HG03521 (cell line): ENCODE results near the gene CRYGN.

Experiments
- ATAC-seq: cut with Tn5 transposase; IDR thresholded peaks from one replicate; pipeline ENCODE4 v1.9.1; 2021; ENCODE audit warnings: mild to moderate bottlenecking, moderate library complexity; ENCODE audit not compliant: unreplicated experiment

CRYGN gene

DNA sequence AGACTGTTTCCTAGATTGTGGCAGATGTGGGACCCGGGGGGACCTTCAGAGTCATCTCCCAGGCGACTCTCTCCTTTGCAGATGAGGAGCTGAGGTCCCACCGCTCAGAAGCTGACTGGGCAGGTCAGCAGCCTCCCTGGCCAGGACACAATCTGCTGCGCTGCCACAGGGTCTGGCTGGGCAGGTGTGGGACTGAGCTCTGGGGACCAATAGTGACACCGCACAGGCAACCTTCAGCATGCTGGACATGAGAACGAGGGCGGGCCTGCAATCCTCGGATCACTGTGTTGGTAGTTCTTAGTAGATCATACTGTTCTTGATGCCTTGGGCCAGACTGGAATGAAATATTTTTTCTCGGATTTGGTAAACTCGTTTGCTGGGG, 20.5 kb upstream of the CRYGN start:
- ATAC-seq = no peak

- ATAC-seq = no peak
These were observed 20.0 kb upstream of the CRYGN start for GRCh38 chr7:151459726-151460473.

DNA sequence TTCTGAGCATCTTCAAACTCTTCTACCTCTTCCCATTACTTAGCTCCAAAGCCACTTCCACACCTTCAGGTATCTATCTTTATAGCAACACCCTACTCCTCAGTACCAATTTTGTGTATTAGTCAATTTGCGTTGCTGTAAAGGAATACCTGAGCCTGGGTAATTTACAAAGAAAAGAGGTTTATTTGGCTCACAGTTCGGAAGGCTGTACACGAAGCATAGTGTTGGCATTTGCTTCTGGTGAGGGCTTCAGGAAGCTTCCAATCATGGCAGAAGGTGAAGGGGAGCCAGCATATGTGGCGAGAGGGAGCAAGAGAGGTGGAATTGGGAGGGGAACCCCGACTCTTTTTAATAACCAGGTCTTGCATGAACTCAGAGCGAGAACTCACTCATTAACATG, 17.6 kb upstream of the CRYGN start:
- no peak for ATAC-seq

DNA sequence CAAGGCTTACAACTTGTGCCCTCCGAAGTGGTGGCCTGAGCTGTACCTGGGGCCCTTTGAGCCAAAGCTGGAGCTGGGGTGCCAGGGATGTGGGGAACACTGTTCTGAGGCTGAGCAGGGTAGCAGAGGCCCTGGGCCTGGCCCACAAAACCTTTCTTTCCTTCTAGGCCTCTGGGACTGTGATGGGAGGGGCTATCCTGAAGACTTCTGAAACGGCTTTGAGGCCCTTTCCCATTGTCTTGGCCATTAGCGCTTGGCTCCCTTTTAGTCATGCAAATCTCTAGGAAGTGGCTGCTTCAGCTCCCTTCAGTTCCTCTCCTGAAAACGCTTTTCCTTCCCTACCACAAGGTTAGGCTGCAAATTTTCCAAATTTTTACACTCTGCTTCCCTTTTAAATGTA, 16.8 kb upstream of the CRYGN start:
- no peak for ATAC-seq

GRCh38 chr7:151456276-151456675, 16.3 kb upstream of the CRYGN start:
- ATAC-seq = no peak

- no peak for ATAC-seq
These were observed 15.7 kb upstream of the CRYGN start for GRCh38 chr7:151455690-151456089.

GRCh38 chr7:151454932-151455530, 15.1 kb upstream of the CRYGN start:
- ATAC-seq = no peak

DNA sequence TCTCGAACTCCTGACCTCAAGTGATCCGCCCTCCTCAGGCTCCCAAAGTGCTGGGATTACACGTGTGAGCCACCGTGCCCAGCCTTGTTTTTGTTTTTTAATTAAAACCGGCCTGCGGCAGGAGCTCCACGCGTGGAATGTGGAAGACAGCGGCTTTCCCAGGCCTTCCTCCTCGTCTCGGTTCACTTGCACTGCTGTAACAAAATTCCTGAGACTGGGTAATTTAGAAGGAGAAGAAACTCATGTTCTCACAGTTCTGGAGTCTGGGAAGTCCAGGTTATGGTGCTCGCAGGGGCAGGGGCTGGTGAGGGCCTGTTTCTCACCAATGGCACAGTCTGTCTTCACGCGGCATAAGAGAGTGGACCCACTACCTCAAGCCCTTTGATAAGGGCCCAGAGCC, 14.4 kb upstream of the CRYGN start:
- ATAC-seq = no peak

GRCh38 chr7:151453326-151453791, 13.4 kb upstream of the CRYGN start:
- ATAC-seq = no peak

DNA sequence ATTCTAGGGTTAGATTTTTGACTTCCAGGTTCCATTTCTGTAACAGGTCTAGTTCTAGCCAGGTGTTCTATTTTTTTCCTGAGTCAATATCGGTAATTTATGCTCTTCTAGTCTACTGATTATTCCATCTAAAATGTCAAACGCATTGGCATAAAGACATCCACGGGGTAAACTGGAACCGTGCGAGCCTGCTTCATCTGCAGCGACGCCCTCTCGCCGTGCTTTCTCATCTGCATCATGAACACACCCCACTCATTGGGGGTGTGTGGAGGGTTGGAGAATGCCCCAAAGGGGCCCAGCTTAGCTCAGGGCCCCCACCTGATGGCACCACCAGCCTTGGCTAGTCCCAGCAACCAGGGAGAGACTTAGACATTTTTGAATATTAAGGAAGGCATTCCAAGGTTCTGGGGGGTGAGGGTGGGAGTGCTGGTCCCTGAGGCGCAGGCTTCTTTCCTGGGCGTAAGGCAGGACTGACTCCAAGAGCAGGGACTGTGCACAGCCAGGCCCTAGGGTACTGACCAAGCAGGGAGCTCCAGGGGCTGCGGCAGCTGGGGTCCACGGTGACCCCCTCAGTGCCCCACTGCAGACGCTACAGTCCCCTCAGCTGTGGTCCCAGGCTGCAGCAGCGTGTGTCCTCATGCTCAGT, 12.9 kb upstream of the CRYGN start:
- ATAC-seq = no peak

- ATAC-seq = no peak
These were observed 12.0 kb upstream of the CRYGN start for GRCh38 chr7:151451626-151452571.

DNA sequence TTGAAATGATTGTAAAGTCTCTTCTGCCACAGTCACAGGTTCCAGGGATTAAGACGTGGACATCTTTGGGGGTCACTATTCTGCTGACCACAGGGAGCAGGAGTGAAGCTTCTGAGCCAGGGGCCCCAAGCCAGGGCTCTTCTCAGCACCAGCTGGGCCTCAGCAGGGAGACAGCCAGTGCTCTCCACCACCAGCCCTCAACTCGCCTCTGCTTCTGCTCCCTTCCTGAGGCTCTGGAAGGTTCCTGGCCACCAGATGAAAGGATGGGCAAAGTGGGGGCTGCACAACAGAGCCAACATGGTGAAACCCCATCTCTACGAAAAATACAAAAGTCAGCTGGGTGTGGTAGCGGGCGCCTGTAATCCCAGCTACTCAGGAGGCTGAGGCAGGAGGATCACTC, 11.2 kb upstream of the CRYGN start:
- ATAC-seq = no peak

DNA sequence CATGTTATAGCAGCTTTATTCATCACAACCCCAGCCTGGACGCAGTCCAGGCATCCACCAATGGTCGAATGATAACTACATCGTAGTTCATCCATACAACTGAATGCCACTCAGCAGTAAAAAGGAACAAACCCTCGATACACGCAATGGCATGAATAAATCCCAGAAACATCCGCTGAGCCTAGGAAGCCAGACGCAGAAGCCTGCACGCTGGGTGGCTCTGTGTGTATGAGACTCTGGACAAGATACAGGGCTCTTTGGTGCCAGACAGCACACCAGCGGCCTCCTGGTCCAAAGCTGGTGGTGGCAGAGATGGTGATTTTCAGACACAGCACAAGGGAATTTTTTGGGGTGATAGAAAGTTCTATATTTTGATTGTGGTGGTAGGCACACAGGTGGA, 10.0 kb upstream of the CRYGN start:
- ATAC-seq = no peak

DNA sequence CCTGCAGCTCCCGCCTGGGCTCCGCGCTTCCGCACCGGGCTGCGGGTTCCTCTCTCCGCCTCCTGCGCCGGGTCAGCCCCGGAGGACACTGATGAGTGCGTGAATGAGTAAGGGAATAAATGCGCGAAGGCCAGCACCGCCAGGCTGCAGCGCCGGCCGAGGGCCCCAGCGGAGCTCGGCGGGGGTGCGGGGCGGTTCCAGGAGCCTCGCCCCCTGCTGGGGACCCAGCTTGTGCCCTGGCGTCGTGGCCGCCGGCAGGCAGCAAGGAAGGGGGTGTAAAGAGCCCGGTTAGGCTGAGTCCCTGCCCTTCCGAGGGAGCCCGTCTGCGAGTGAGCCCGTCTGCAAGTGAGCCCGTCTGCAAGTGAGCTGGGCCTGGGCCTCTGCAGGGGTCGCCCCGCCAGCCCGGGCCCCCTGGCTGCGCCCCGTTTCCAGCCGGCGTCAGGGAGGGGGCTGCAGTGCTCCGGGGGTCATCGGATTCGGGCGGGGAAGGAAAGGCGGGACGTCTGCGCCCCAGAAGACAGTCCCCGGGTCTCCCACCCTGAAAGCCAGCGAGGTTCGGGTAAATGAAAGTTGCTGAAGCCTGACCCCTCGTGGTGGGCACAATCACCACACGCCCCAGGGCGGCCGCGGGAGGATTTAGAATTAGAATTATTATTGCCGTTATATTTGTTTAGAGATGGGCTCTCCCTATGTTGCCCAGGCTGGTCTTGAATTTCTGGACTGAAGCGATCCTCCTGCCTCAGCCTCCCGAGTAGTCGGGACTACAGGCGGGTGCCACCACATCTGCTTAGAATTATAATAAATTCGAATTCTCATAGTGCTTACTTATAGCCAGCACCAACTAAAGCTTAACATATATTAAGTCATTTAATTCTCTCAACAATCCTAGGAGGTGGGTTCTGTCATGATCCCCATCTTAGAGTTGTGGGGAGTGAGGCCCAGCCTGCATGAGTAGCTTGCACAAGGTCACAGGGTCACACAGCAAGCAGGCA, 8.6 kb upstream of the CRYGN start:
- ATAC-seq = peak; percentile 56

DNA sequence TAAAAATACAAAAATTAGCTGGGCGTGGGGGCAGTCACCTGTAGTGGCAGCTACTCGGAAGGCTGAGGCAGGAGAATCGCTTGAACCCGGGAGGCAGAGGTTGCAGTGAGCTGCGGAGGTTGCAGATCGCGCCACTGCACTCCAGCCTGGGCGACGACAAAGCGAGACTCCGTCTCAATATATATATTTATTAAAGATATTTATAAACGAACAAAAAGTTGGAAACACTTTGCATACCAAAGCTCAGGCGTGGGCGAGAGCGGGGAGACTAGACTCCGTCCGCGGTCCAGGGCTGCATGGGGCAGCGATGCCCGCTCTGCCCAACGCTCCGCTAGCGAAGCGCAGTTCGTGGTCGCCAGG, 7.9 kb upstream of the CRYGN start:
- no peak for ATAC-seq

- ATAC-seq = no peak
These were observed 7.4 kb upstream of the CRYGN start for GRCh38 chr7:151447312-151447711.

GRCh38 chr7:151446412-151446811, 6.5 kb upstream of the CRYGN start:
- ATAC-seq = no peak

GRCh38 chr7:151444632-151445031, 4.7 kb upstream of the CRYGN start:
- ATAC-seq = no peak

DNA sequence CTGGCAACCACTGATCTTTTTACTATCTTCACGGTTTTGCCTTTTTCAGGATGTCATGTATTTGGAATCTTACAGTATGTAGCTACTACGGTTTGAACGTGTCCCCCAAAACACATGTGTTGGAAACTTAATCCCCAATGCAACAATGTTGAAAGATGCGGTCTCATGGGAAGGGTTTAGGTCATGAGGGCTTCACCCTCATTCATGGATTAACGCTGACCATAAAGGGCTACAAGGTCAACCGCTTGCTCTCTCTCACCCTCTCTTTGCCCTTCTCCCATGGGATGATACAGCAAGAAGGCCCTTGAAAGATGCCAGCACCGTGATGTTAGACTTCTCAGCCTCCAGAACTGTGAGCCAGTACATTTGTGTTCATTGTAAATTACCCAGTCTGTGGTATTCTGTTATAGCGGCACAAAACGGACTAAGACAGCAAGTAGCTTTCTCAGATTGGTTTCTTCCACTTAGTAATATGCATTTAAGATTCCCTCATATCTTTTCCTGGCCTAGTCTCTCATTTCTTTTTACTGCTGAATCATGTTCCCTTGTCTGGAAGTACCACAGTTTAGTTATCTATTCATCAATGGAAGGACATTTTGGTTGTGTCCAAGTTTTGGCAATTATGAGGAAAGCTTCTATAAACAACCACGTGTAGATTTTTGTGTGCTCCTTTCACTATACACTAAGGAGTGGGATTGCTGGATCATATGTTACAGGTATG, 3.0 kb upstream of the CRYGN start:
- no peak for ATAC-seq
